Measurements from ENCODE around the gene NHSL1.

DNA sequence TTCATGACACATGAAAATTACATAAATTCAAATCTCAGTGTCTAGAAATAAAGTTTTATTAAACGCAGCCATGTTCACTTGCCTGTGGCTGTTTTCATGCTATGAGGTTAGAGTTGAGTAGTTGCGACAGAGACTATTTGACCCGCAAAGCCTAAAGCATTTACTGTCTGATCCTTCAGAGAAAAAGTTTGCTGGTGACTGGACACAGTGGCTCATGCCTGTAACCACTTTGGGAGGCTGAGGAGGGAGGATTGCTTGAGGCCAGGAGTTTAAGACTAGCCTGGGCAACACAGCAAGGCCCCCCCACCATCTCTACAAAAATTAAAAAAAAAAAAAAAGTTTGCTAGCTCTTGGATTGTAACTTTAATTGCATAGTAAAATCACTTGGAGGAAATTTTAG, 112.4 kb downstream of the NHSL1 start:
- TF ChIP-seq EP300 (IDR thresholded peaks at IDR 0.05) (no peak), POLR2A (IDR thresholded peaks at IDR 0.05) (no peak)
- TF ChIP-seq, protein P1, sequence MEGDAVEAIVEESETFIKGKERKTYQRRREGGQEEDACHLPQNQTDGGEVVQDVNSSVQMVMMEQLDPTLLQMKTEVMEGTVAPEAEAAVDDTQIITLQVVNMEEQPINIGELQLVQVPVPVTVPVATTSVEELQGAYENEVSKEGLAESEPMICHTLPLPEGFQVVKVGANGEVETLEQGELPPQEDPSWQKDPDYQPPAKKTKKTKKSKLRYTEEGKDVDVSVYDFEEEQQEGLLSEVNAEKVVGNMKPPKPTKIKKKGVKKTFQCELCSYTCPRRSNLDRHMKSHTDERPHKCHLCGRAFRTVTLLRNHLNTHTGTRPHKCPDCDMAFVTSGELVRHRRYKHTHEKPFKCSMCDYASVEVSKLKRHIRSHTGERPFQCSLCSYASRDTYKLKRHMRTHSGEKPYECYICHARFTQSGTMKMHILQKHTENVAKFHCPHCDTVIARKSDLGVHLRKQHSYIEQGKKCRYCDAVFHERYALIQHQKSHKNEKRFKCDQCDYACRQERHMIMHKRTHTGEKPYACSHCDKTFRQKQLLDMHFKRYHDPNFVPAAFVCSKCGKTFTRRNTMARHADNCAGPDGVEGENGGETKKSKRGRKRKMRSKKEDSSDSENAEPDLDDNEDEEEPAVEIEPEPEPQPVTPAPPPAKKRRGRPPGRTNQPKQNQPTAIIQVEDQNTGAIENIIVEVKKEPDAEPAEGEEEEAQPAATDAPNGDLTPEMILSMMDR (IDR thresholded peaks at IDR 0.05): no peak

All from ovary (tissue), 3 donors.